IPS-20b (cell line): Measurements from ENCODE around the gene SOS2.

Source experiments
- H3K27ac ChIP-seq: one replicate; pipeline ENCODE4 v1.5.1; 2013; ENCODE audit warnings: low read length
- H3K27me3 ChIP-seq: 2 replicates; pipeline ENCODE4 v1.6.1; 2013; ENCODE audit warnings: mild to moderate bottlenecking, low read length, inconsistent platforms; ENCODE audit not compliant: insufficient read depth
- H3K36me3 ChIP-seq: 2 replicates; pipeline ENCODE4 v1.6.1; 2013; ENCODE audit warnings: low read depth, mild to moderate bottlenecking, inconsistent platforms, low read length, moderate library complexity; ENCODE audit not compliant: insufficient read depth
- H3K4me1 ChIP-seq: 2 replicates; pipeline ENCODE4 v1.6.1; 2013; ENCODE audit warnings: mild to moderate bottlenecking, control low read depth, inconsistent platforms, low read length, moderate library complexity; ENCODE audit not compliant: insufficient read depth
- H3K4me3 ChIP-seq: 2 replicates; pipeline ENCODE4 v1.5.1; 2013; ENCODE audit warnings: mild to moderate bottlenecking, low read length, inconsistent platforms
- H3K9ac ChIP-seq: 2 replicates; pipeline ENCODE4 v1.6.1; 2013; ENCODE audit warnings: low read depth, mild to moderate bottlenecking, inconsistent platforms, low read length, moderate library complexity
- H3K9me3 ChIP-seq: 2 replicates; pipeline ENCODE4 v1.6.1; 2013; ENCODE audit warnings: mild to moderate bottlenecking, low read depth, low read length, inconsistent platforms; ENCODE audit not compliant: insufficient read depth

The SOS2 gene

DNA sequence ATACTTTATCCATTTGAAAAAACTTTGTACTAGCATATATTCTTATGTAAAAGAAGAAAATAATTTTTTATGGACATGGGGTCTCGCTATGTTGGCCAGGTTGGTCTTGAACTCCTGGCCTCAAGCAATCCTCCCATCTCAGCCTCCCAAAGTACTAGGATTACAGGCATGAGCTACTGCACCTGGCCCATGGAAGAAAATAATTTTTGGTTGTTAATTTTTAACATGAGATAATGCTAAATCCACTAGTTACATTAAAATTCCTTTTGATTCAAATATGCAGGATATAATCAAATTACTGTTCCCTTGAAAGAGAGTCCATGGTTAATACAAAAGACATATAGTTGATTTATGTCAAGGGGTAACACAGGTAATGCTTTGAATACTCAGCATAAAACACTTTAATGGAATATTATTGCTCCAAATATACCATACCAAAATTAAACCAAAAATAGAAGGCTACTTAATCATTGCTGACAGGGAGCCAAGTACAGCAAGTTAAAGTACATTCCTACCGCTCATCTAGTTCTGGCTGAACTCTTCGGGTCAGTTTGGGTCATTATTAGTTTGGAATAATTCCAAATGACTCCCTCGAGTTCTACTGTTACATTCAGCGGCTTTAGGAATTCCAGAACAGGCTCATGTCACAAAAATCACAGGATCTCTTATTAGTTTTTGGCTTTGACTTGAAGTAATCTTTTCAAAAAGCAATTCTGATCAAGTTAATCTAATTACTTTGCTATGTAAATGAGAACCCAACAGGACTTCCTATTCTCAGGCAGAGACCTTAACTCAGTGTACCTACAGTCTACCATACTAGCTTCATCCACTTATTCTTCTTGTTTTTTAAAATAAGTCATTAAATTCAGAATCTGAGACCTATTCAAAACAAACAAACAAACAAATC is 6.1 kb downstream of the SOS2 start:
- Histone ChIP-seq H3K27me3 (no peaks in the 10 kb centered on the region), H3K36me3 (no peaks in the 10 kb centered on the region), H3K9me3 (peaks cover 5% of the 10 kb centered on the region; the same call in 1 of the 2 replicates), H3K4me3 (no peak overlapping the region), H3K27ac (no peak overlapping the region), H3K9ac (no peak overlapping the region), H3K4me1 (peaks cover 8% of the 10 kb centered on the region)

- H3K4me3 ChIP-seq: no peak overlapping the region
- H3K27me3 ChIP-seq: no peaks in the 10 kb centered on the region
- H3K4me1 ChIP-seq: peaks cover 8% of the 10 kb centered on the region
- H3K27ac ChIP-seq: no peak overlapping the region
- no peak overlapping the region for H3K9ac ChIP-seq
- no peaks in the 10 kb centered on the region for H3K9me3 ChIP-seq
- no peaks in the 10 kb centered on the region for H3K36me3 ChIP-seq
These were observed 9.2 kb downstream of the SOS2 start for GRCh38 chr14:50222055-50222613.

GRCh38 chr14:50218501-50218900 is 12.9 kb downstream of the SOS2 start:
- H3K4me1 ChIP-seq: no peaks in the 10 kb centered on the region
- no peak overlapping the region for H3K27ac ChIP-seq
- H3K27me3 ChIP-seq: no peaks in the 10 kb centered on the region
- no peaks in the 10 kb centered on the region for H3K9me3 ChIP-seq
- H3K36me3 ChIP-seq: no peaks in the 10 kb centered on the region
- H3K9ac ChIP-seq: no peak overlapping the region
- no peak overlapping the region for H3K4me3 ChIP-seq

GRCh38 chr14:50215416-50215815 is 16.0 kb downstream of the SOS2 start:
- Histone ChIP-seq H3K27me3 (no peaks in the 10 kb centered on the region), H3K4me3 (no peak overlapping the region), H3K4me1 (no peaks in the 10 kb centered on the region), H3K27ac (no peak overlapping the region), H3K9me3 (no peaks in the 10 kb centered on the region), H3K36me3 (no peaks in the 10 kb centered on the region), H3K9ac (no peak overlapping the region)

DNA sequence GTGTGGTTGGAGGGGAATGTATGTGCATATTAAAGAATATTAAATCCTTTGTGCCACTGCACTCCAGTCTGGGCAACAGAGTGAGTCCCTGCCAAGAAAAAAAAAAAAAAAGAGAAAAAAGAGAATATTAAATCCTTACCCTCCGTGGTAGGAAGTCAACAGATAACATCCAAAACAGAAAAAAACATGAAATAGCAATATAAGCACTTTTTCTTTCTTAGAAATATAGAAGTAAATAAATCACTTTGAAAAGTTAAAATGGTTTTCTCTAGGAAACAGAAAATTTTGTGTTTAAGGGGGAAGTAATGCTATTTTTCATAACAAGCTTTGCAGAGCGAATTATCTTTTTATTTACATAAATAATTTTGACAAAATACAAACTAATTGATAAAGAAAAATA is 17.6 kb downstream of the SOS2 start:
- no peak overlapping the region for H3K9ac ChIP-seq
- H3K9me3 ChIP-seq: no peaks in the 10 kb centered on the region
- H3K27ac ChIP-seq: no peak overlapping the region
- no peaks in the 10 kb centered on the region for H3K36me3 ChIP-seq
- H3K4me1 ChIP-seq: no peaks in the 10 kb centered on the region
- H3K27me3 ChIP-seq: no peaks in the 10 kb centered on the region
- H3K4me3 ChIP-seq: no peak overlapping the region

DNA sequence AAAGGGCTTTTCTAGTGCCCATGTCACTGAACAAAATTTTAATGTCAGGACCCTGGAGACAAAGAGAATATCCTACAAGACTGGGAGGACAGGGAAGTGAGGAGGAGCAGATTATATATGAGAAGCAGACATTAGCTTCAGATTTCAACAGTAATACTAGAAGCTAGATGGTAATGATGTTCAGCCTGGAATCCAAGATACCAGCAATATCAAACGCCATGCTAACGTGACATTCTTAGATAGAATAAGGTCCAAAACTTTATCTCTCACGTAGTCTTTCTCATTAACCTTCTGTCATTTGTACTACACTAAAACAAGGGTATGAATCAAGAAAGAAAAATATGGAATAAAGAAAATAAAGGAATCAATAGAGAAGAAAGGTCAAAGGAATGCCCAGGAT is 18.7 kb downstream of the SOS2 start:
- H3K9ac ChIP-seq: no peak overlapping the region
- H3K4me3 ChIP-seq: no peak overlapping the region
- no peaks in the 10 kb centered on the region for H3K9me3 ChIP-seq
- no peaks in the 10 kb centered on the region for H3K27me3 ChIP-seq
- no peaks in the 10 kb centered on the region for H3K4me1 ChIP-seq
- no peaks in the 10 kb centered on the region for H3K36me3 ChIP-seq
- no peak overlapping the region for H3K27ac ChIP-seq

DNA sequence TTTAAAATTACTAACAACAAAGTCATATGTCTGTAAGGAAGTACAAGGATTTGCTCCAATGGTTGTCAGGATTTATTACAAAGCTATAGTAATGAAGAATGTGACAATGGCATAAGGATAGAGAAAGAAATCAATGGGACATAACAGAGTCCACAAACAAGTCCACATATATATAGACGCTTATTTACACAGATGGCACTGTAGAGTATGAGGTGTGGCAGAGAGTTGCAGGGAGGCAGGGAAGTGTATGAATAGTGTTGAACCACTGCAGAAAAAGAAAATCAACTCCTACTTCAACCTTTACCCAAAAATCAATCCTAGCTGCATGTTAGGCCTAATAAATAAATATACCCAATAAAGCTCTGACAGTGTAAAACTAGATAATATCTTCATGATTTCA is 21.3 kb downstream of the SOS2 start:
- Histone ChIP-seq H3K4me1 (no peaks in the 10 kb centered on the region), H3K9ac (no peak overlapping the region)

GRCh38 chr14:50198499-50198898 is 32.9 kb downstream of the SOS2 start:
- Histone ChIP-seq H3K36me3 (peaks cover 7% of the 10 kb centered on the region), H3K9ac (no peak overlapping the region), H3K27ac (no peak overlapping the region), H3K4me1 (no peaks in the 10 kb centered on the region), H3K9me3 (no peaks in the 10 kb centered on the region), H3K4me3 (no peak overlapping the region), H3K27me3 (no peaks in the 10 kb centered on the region)

More for the DNA sequence above, 21.3 kb downstream of the SOS2 start:
- no peaks in the 10 kb centered on the region for H3K27me3 ChIP-seq
- H3K36me3 ChIP-seq: no peaks in the 10 kb centered on the region
- H3K4me3 ChIP-seq: no peak overlapping the region
- H3K27ac ChIP-seq: no peak overlapping the region
- H3K9me3 ChIP-seq: no peaks in the 10 kb centered on the region

DNA sequence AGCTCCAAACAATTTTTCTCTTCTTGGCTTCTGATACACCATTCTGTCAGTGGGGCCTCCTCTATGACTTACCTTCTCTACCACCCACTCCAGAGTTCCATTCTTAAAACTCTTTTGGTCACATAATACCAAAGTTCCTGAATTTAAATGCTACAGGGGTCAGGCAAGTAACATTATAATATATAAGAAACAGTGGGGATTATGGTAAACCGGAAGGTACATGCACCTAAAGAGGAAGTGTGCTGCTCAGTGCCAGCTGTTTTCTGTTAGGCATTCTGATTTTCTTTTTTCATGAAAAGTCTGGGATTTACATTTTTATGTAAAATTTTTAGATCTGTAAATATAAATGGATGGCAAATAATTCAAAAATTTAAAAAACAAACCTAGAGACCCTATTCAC is 39.9 kb downstream of the SOS2 start:
- Histone ChIP-seq H3K27me3 (no peaks in the 10 kb centered on the region), H3K36me3 (no peaks in the 10 kb centered on the region), H3K9me3 (no peaks in the 10 kb centered on the region), H3K27ac (no peak overlapping the region), H3K4me1 (no peaks in the 10 kb centered on the region), H3K4me3 (no peak overlapping the region), H3K9ac (no peak overlapping the region)

DNA sequence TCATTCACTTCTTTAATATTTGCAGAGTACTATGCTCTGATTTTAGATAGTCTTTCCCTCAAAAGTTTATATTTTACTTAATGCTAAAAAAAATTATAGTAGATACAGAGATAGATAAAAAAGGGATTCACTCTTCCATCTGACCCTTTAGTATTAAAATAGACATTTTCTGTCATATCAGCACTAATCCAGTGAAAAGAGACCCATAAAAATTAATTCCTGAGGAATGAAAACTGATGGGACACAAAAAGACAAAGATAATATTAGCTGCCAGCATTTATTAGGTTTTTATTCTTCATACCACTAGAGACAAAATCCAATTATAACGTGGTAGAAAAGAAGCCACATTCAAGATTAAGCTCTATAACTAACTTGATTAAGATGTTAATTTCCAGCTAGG is 45.3 kb downstream of the SOS2 start:
- Histone ChIP-seq H3K9me3 (no peaks in the 10 kb centered on the region), H3K36me3 (0 out of 2 replicates have a peak, but pooled peaks cover 4% of the 10 kb centered on the region), H3K27ac (no peak overlapping the region), H3K4me3 (no peak overlapping the region), H3K4me1 (no peaks in the 10 kb centered on the region), H3K27me3 (no peaks in the 10 kb centered on the region), H3K9ac (no peak overlapping the region)

DNA sequence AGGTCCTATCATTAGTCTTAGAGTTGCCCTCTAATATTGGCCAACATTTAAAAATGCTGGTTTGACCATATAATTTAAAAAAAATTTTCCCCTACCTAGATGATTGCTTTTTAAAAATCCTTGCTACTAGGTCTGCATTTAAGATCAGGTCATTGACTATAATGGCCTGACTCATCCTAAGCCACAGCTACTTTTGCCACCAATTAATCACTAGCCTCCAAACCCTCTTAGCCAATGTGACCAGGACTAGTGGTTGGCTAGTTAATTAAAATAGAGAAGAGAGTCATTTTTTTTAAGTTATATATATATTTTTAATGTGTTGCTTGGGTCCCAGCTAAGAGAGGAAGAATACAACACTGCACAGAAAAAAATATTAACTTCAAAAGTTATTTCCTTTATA is 57.5 kb downstream of the SOS2 start:
- 0 out of 2 replicates have a peak, but pooled peaks cover 6% of the 10 kb centered on the region for H3K36me3 ChIP-seq

DNA sequence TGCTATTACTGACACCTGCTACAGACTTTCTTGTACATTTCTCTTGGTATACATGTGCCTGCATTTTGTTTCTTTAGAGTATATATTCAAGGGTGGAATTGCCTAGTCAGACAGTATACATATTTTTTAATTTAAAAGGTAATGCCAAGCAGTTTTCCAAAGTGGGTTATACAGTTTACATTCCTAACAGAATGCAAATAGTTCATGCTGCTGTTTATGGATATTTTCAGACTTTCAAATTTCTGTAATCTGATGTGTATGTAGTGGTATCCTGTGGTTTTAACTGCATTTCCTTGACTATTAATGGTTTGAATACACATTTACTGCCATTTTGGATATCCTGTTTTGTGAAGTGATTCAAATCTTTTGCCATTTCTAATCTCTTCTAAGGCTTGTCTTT is 59.5 kb downstream of the SOS2 start:
- no peak overlapping the region for H3K4me3 ChIP-seq
- H3K9ac ChIP-seq: no peak overlapping the region
- no peaks in the 10 kb centered on the region for H3K36me3 ChIP-seq
- no peaks in the 10 kb centered on the region for H3K4me1 ChIP-seq
- H3K9me3 ChIP-seq: no peaks in the 10 kb centered on the region
- H3K27ac ChIP-seq: no peak overlapping the region
- H3K27me3 ChIP-seq: no peaks in the 10 kb centered on the region

More for the DNA sequence above, 57.5 kb downstream of the SOS2 start:
- no peaks in the 10 kb centered on the region for H3K9me3 ChIP-seq
- no peaks in the 10 kb centered on the region for H3K4me1 ChIP-seq
- H3K27ac ChIP-seq: no peak overlapping the region
- no peak overlapping the region for H3K9ac ChIP-seq
- H3K4me3 ChIP-seq: no peak overlapping the region
- no peaks in the 10 kb centered on the region for H3K27me3 ChIP-seq
